HepG2 (cell line): ENCODE results near the gene CCDC150. TPM values are rescaled to one million over a fixed set of nuclear protein-coding genes. Genes with fewer than 3 reads are reported as not detected.

ENCODE experiments used
- ATAC-seq: fragments of 200-7000 bp; cut with Tn5 transposase; 3 replicates; pipeline ENCODE4 v1.9.1; 2020; ENCODE audit warnings: mild to moderate bottlenecking, moderate library complexity
- BruUV-seq: library from RNA; stranded (reverse); fragments of 400-500 nt; replicated peaks from 2 replicates; lab custom pipeline; 2021; lab: Mats Ljungman, UMichigan
- CTCF ChIA-PET: fragments of 300-600 bp; formaldehyde crosslinking; extraction: SDS; loops from one replicate; lab custom pipeline; 2021; ENCODE audit warnings: low total read pairs, inconsistent platforms, low intra/inter-chr PET ratio; lab: Yijun Ruan, JAX
- POLR2A ChIA-PET: fragments of 350-600 bp; sonication (Branson Sonifier 250); formaldehyde crosslinking; loops from one replicate; lab custom pipeline; 2020; ENCODE audit warnings: antibody characterized with exemption, inconsistent platforms; lab: Yijun Ruan, JAX
- DNase-seq: peaks from one replicate; pipeline ENCODE4 v3.0.0-alpha.2; 2015; ENCODE audit warnings: low spot score
- FAIRE-seq: peaks from 3 replicates; lab custom pipeline; 2011; peaks lifted over from hg19 to GRCh38; lab: Jason Lieb, UNC
- H2AFZ ChIP-seq: one replicate; pipeline ENCODE4 v1.6.1; 2011; ENCODE audit warnings: low read length, inconsistent platforms
- H3K27ac ChIP-seq: fragments of 300-600 bp; 3 replicates; pipeline ENCODE4 v1.8.0; 2011; ENCODE audit warnings: mixed run types, mild to moderate bottlenecking, mixed read lengths, low read length, inconsistent platforms; ENCODE audit not compliant: insufficient read depth; ENCODE audit errors: extremely low read length
- H3K27me3 ChIP-seq, 2 experiments: fragments of 200-600 bp in 1 of 2; 2 replicates in 1 of 2; 3 replicates in 1 of 2; pipeline versions ENCODE4 v1.6.0 to v1.8.0; 2011; ENCODE audit warnings: low read length in 2 of 2, mild to moderate bottlenecking in 2 of 2, moderate library complexity in 2 of 2, inconsistent platforms in 1 of 2; ENCODE audit not compliant: insufficient read depth in 2 of 2, control insufficient read depth in 1 of 2
- H3K36me3 ChIP-seq, 2 experiments: fragments of 200-600 bp in 1 of 2; replicated peaks in 1 of 2; 2 replicates in 1 of 2; 3 replicates in 1 of 2; pipeline versions ENCODE4 v1.5.1 to v1.8.0; 2011; ENCODE audit warnings: low read length in 2 of 2, inconsistent platforms in 1 of 2; ENCODE audit not compliant: insufficient read depth in 2 of 2, control insufficient read depth in 1 of 2
- H3K4me1 ChIP-seq: 2 replicates; pipeline ENCODE4 v1.5.1; 2012; ENCODE audit warnings: low read length, inconsistent platforms; ENCODE audit not compliant: insufficient read depth
- H3K4me2 ChIP-seq: 2 replicates; pipeline ENCODE4 v1.6.0; 2011; ENCODE audit warnings: low read depth, low read length, inconsistent platforms
- H3K4me3 ChIP-seq, 3 experiments: fragments of 200-600 bp in 1 of 3; sonication (generic), shearing (Covaris generic) in 1 of 3; replicated peaks in 1 of 3; 2 replicates each; pipeline ENCODE4 v1.5.1; 2011 to 2016; ENCODE audit warnings: low read length in 3 of 3, inconsistent platforms in 2 of 3, low read depth in 2 of 3, mild to moderate bottlenecking in 2 of 3, control low read depth in 1 of 3, mixed read lengths in 1 of 3; ENCODE audit not compliant: insufficient read depth in 1 of 3
- H3K79me2 ChIP-seq: one replicate; pipeline ENCODE4 v1.6.1; 2011; ENCODE audit warnings: low read length, inconsistent platforms; ENCODE audit not compliant: insufficient read depth
- H3K9ac ChIP-seq: 2 replicates; pipeline ENCODE4 v1.6.0; 2011; ENCODE audit warnings: mild to moderate bottlenecking, low read depth, low read length, inconsistent platforms; ENCODE audit not compliant: insufficient read depth
- H3K9me3 ChIP-seq: 2 replicates; pipeline ENCODE4 v1.5.1; 2012; ENCODE audit warnings: mild to moderate bottlenecking, low read length
- H4K20me1 ChIP-seq: 2 replicates; pipeline ENCODE4 v1.6.0; 2011; ENCODE audit warnings: inconsistent platforms, mild to moderate bottlenecking, low read length, moderate library complexity; ENCODE audit not compliant: insufficient read depth
- ZNF24 ChIP-seq: fragments of 450-650 bp; IDR thresholded peaks from 2 replicates; pipeline ENCODE4 v1.6.1; 2017; ENCODE audit warnings: antibody characterized with exemption, mild to moderate bottlenecking
- ZNF33B ChIP-seq: sonication (generic); formaldehyde crosslinking; IDR thresholded peaks from 2 replicates; pipeline ENCODE4 v1.5.1; 2020; ENCODE audit warnings: mild to moderate bottlenecking, missing genetic modification reagents
- ZNF639 ChIP-seq: conservative IDR thresholded peaks from 2 replicates; pipeline ENCODE4 v1.6.1; 2018; ENCODE audit warnings: missing genetic modification reagents
- WGBS: methylation state at CpG from one replicate; pipeline ENCODE4 v1.1.6; 2017; ENCODE audit warnings: low lambda C conversion rate; 5-methylcytosine and 5-hydroxymethylcytosine counted together
- in situ Hi-C: cut with HindIII; loops from 2 replicates; pipeline ENCODE4 v1.10.0; 2017; ENCODE audit warnings: low pct_unique_long_range_greater_than_20kb; ENCODE audit not compliant: extremely low pct_ligation_motif_present
- intact Hi-C: fragments of 100-400 bp; cut with micrococcal nuclease; formaldehyde crosslinking; loops from one replicate; pipeline ENCODE4 v1.10.0; 2022; ENCODE audit not compliant: unreplicated experiment
- polyA plus RNA-seq, 8 experiments: library from polyadenylated mRNA; depleted of rRNA in 3 of 8; stranded (reverse) in 7 of 8; unstranded in 1 of 8; fragments of >200 nt; fragmentation: Illumina TruSeq in 4 of 8; extraction: Trizol in 4 of 8; gene quantifications; 2 replicates each; pipeline versions ENCODE4 v1.2.1 to v1.2.3, GENCODE V29; 2011 to 2016; ENCODE audit warnings: low read depth in 4 of 8, missing spikeins in 1 of 8, mixed read lengths in 1 of 8; ENCODE audit not compliant: insufficient read depth in 1 of 8
- total RNA-seq, 5 experiments: library from RNA; depleted of rRNA; stranded (reverse); fragments of >200 nt; fragmentation: Illumina TruSeq; extraction: Trizol; gene quantifications; 2 replicates each; pipeline ENCODE4 v1.2.3, GENCODE V29; 2016; ENCODE audit warnings: low read depth in 1 of 5
- TF ChIP-seq, protein P1 (sequence below): sonication (generic); formaldehyde crosslinking; IDR thresholded peaks from 2 replicates; pipeline ENCODE4 v1.4.0; 2020; ENCODE audit warnings: missing genetic modification reagents, borderline replicate concordance
- TF ChIP-seq, protein P2 (sequence below): sonication (generic); formaldehyde crosslinking; IDR thresholded peaks from 2 replicates; pipeline ENCODE4 v1.9.0; 2021; ENCODE audit warnings: missing genetic modification reagents, mild to moderate bottlenecking, borderline replicate concordance
- TF ChIP-seq, protein P3 (sequence below): IDR thresholded peaks from 2 replicates; pipeline ENCODE4 v1.6.1; 2018; ENCODE audit warnings: missing genetic modification reagents, mild to moderate bottlenecking, missing compliant biosample characterization

The CCDC150 gene
- total and polyA plus RNA-seq, 2 of the 13 experiments (the other 11 are each of a cell fraction or from before 2014, with no cell fraction given): 14.9 to 32.6 TPM

- FAIRE-seq (no peak), DNase-seq (no peak), ATAC-seq (no peak; the same call in 2 of the 3 replicates)
- no peaks in the 10 kb centered on the region for H3K4me1 ChIP-seq
- H3K27ac ChIP-seq: no peak overlapping the region
- no peak overlapping the region for H3K9ac ChIP-seq
- H3K4me2 ChIP-seq: no peak overlapping the region
- no peak for TF ChIP-seq ZNF24
- no peak for TF ChIP-seq ZNF639 (CRISPR knock-in tag)
- TF ChIP-seq, protein P1, sequence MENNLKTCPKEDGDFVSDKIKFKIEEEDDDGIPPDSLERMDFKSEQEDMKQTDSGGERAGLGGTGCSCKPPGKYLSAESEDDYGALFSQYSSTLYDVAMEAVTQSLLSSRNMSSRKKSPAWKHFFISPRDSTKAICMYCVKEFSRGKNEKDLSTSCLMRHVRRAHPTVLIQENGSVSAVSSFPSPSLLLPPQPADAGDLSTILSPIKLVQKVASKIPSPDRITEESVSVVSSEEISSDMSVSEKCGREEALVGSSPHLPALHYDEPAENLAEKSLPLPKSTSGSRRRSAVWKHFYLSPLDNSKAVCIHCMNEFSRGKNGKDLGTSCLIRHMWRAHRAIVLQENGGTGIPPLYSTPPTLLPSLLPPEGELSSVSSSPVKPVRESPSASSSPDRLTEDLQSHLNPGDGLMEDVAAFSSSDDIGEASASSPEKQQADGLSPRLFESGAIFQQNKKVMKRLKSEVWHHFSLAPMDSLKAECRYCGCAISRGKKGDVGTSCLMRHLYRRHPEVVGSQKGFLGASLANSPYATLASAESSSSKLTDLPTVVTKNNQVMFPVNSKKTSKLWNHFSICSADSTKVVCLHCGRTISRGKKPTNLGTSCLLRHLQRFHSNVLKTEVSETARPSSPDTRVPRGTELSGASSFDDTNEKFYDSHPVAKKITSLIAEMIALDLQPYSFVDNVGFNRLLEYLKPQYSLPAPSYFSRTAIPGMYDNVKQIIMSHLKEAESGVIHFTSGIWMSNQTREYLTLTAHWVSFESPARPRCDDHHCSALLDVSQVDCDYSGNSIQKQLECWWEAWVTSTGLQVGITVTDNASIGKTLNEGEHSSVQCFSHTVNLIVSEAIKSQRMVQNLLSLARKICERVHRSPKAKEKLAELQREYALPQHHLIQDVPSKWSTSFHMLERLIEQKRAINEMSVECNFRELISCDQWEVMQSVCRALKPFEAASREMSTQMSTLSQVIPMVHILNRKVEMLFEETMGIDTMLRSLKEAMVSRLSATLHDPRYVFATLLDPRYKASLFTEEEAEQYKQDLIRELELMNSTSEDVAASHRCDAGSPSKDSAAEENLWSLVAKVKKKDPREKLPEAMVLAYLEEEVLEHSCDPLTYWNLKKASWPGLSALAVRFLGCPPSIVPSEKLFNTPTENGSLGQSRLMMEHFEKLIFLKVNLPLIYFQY: no peak
- TF ChIP-seq ZNF33B: no peak
- TF ChIP-seq, protein P2, sequence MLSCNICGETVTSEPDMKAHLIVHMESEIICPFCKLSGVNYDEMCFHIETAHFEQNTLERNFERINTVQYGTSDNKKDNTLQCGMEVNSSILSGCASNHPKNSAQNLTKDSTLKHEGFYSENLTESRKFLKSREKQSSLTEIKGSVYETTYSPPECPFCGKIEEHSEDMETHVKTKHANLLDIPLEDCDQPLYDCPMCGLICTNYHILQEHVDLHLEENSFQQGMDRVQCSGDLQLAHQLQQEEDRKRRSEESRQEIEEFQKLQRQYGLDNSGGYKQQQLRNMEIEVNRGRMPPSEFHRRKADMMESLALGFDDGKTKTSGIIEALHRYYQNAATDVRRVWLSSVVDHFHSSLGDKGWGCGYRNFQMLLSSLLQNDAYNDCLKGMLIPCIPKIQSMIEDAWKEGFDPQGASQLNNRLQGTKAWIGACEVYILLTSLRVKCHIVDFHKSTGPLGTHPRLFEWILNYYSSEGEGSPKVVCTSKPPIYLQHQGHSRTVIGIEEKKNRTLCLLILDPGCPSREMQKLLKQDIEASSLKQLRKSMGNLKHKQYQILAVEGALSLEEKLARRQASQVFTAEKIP (CRISPR knock-in tag): no peak
- TF ChIP-seq, protein P3, sequence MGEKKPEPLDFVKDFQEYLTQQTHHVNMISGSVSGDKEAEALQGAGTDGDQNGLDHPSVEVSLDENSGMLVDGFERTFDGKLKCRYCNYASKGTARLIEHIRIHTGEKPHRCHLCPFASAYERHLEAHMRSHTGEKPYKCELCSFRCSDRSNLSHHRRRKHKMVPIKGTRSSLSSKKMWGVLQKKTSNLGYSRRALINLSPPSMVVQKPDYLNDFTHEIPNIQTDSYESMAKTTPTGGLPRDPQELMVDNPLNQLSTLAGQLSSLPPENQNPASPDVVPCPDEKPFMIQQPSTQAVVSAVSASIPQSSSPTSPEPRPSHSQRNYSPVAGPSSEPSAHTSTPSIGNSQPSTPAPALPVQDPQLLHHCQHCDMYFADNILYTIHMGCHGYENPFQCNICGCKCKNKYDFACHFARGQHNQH: no peak
- H3K4me3 ChIP-seq: no peak overlapping the region
- CTCF ChIA-PET: no interaction called here
- in situ Hi-C loops (no loop called here), intact Hi-C loops (no loop called here)
- peaks cover 28% of the 10 kb centered on the region for H3K9me3 ChIP-seq
- no peak overlapping the region for H2AFZ ChIP-seq
- H3K36me3 ChIP-seq: peaks cover 3 to 4% of the 10 kb centered on the region in 2 experiments
- H3K27me3 ChIP-seq: no peaks in the 10 kb centered on the region
- 80% methylated on average over 1 of the region's 1 CpG for WGBS
- H4K20me1 ChIP-seq: no peaks in the 10 kb centered on the region
- H3K79me2 ChIP-seq: no peaks in the 10 kb centered on the region
- POLR2A ChIA-PET: no interaction called here
- no TSS peak for BruUV-seq
These were observed 16.2 kb downstream of the CCDC150 start for GRCh38 chr2:196655761-196656160.
